ENCODE results near the gene ARMH1.

ARMH1 gene

GRCh38 chr1:44700573-44700972, 26.1 kb downstream of the ARMH1 start:
- no peaks in the 10 kb centered on the region for H3K9me3 ChIP-seq (ENCODE audit: insufficient read depth, low read depth, low read length)
- H3K9ac ChIP-seq (ENCODE audit: low read depth, low read length): no peak overlapping the region
- H3K4me3 ChIP-seq (ENCODE audit: low read length): no peak overlapping the region
- 100% methylated on average over 1 of the region's 1 CpG for WGBS
- no peaks in the 10 kb centered on the region for H3K36me3 ChIP-seq (ENCODE audit: insufficient read depth, low read length)
- H3K27ac ChIP-seq (ENCODE audit: low read depth, low read length): no peak overlapping the region
- H3K4me1 ChIP-seq (ENCODE audit: insufficient read depth, low read length): no peaks in the 10 kb centered on the region
- H3K27me3 ChIP-seq (ENCODE audit: insufficient read depth, low read length): no peaks in the 10 kb centered on the region

GRCh38 chr1:44701141-44701573, 26.6 kb downstream of the ARMH1 start:
- WGBS: 90% methylated on average over 7 of the region's 7 CpGs
- no peak overlapping the region for H3K9ac ChIP-seq (ENCODE audit: low read depth, low read length)
- H3K9me3 ChIP-seq (ENCODE audit: insufficient read depth, low read depth, low read length): no peaks in the 10 kb centered on the region
- H3K4me3 ChIP-seq (ENCODE audit: low read length): no peak overlapping the region
- H3K27ac ChIP-seq (ENCODE audit: low read depth, low read length): no peak overlapping the region
- H3K4me1 ChIP-seq (ENCODE audit: insufficient read depth, low read length): no peaks in the 10 kb centered on the region
- no peaks in the 10 kb centered on the region for H3K36me3 ChIP-seq (ENCODE audit: insufficient read depth, low read length)
- H3K27me3 ChIP-seq (ENCODE audit: insufficient read depth, low read length): no peaks in the 10 kb centered on the region

GRCh38 chr1:44705470-44705869, 31.0 kb downstream of the ARMH1 start:
- H3K9me3 ChIP-seq (ENCODE audit: insufficient read depth, low read depth, low read length): no peaks in the 10 kb centered on the region
- 88% methylated on average over 4 of the region's 6 CpGs for WGBS
- 0 out of 2 replicates have a peak, but pooled peaks cover 2% of the 10 kb centered on the region for H3K4me1 ChIP-seq (ENCODE audit: insufficient read depth, low read length)
- H3K27me3 ChIP-seq (ENCODE audit: insufficient read depth, low read length): no peaks in the 10 kb centered on the region
- no peak overlapping the region for H3K9ac ChIP-seq (ENCODE audit: low read depth, low read length)
- H3K36me3 ChIP-seq (ENCODE audit: insufficient read depth, low read length): no peaks in the 10 kb centered on the region
- no peak overlapping the region for H3K4me3 ChIP-seq (ENCODE audit: low read length)
- no peak overlapping the region for H3K27ac ChIP-seq (ENCODE audit: low read depth, low read length)

GRCh38 chr1:44705938-44706337, 31.4 kb downstream of the ARMH1 start:
- 79% methylated on average over 2 of the region's 2 CpGs for WGBS
- H3K4me1 ChIP-seq (ENCODE audit: insufficient read depth, low read length): 0 out of 2 replicates have a peak, but pooled peaks cover 2% of the 10 kb centered on the region
- H3K27ac ChIP-seq (ENCODE audit: low read depth, low read length): no peak overlapping the region
- H3K9me3 ChIP-seq (ENCODE audit: insufficient read depth, low read depth, low read length): no peaks in the 10 kb centered on the region
- no peaks in the 10 kb centered on the region for H3K36me3 ChIP-seq (ENCODE audit: insufficient read depth, low read length)
- no peak overlapping the region for H3K9ac ChIP-seq (ENCODE audit: low read depth, low read length)
- H3K4me3 ChIP-seq (ENCODE audit: low read length): no peak overlapping the region
- H3K27me3 ChIP-seq (ENCODE audit: insufficient read depth, low read length): no peaks in the 10 kb centered on the region

- no peak overlapping the region for H3K4me3 ChIP-seq (ENCODE audit: low read length)
- no peaks in the 10 kb centered on the region for H3K27me3 ChIP-seq (ENCODE audit: insufficient read depth, low read length)
- H3K9ac ChIP-seq (ENCODE audit: low read depth, low read length): no peak overlapping the region
- H3K27ac ChIP-seq (ENCODE audit: low read depth, low read length): no peak overlapping the region
- WGBS: 93% methylated on average over 5 of the region's 6 CpGs
- no peaks in the 10 kb centered on the region for H3K36me3 ChIP-seq (ENCODE audit: insufficient read depth, low read length)
- 0 out of 2 replicates have a peak, but pooled peaks cover 2% of the 10 kb centered on the region for H3K4me1 ChIP-seq (ENCODE audit: insufficient read depth, low read length)
- no peaks in the 10 kb centered on the region for H3K9me3 ChIP-seq (ENCODE audit: insufficient read depth, low read depth, low read length)
Measured at GRCh38 chr1:44707112-44707881, 32.8 kb downstream of the ARMH1 start.

GRCh38 chr1:44707959-44708831, 33.7 kb downstream of the ARMH1 start:
- H3K9ac ChIP-seq (ENCODE audit: low read depth, low read length): no peak overlapping the region
- 0 out of 2 replicates have a peak, but pooled peaks cover 2% of the 10 kb centered on the region for H3K4me1 ChIP-seq (ENCODE audit: insufficient read depth, low read length)
- 66% methylated on average over 13 of the region's 15 CpGs for WGBS
- H3K4me3 ChIP-seq (ENCODE audit: low read length): no peak overlapping the region
- H3K27ac ChIP-seq (ENCODE audit: low read depth, low read length): no peak overlapping the region
- H3K36me3 ChIP-seq (ENCODE audit: insufficient read depth, low read length): no peaks in the 10 kb centered on the region
- H3K27me3 ChIP-seq (ENCODE audit: insufficient read depth, low read length): no peaks in the 10 kb centered on the region
- no peaks in the 10 kb centered on the region for H3K9me3 ChIP-seq (ENCODE audit: insufficient read depth, low read depth, low read length)

GRCh38 chr1:44713321-44713781, 38.8 kb downstream of the ARMH1 start:
- H3K9ac ChIP-seq (ENCODE audit: low read depth, low read length): no peak overlapping the region
- no peak overlapping the region for H3K4me3 ChIP-seq (ENCODE audit: low read length)
- no peaks in the 10 kb centered on the region for H3K36me3 ChIP-seq (ENCODE audit: insufficient read depth, low read length)
- no peaks in the 10 kb centered on the region for H3K4me1 ChIP-seq (ENCODE audit: insufficient read depth, low read length)
- 84% methylated on average over 6 of the region's 6 CpGs for WGBS
- no peaks in the 10 kb centered on the region for H3K27me3 ChIP-seq (ENCODE audit: insufficient read depth, low read length)
- no peaks in the 10 kb centered on the region for H3K9me3 ChIP-seq (ENCODE audit: insufficient read depth, low read depth, low read length)
- no peak overlapping the region for H3K27ac ChIP-seq (ENCODE audit: low read depth, low read length)

- Histone ChIP-seq H3K9me3 (ENCODE audit: insufficient read depth, low read depth, low read length) (no peaks in the 10 kb centered on the region), H3K27ac (ENCODE audit: low read depth, low read length) (no peak overlapping the region), H3K4me1 (ENCODE audit: insufficient read depth, low read length) (no peaks in the 10 kb centered on the region), H3K36me3 (ENCODE audit: insufficient read depth, low read length) (no peaks in the 10 kb centered on the region), H3K27me3 (ENCODE audit: insufficient read depth, low read length) (no peaks in the 10 kb centered on the region), H3K4me3 (ENCODE audit: low read length) (no peak overlapping the region), H3K9ac (ENCODE audit: low read depth, low read length) (no peak overlapping the region)
- WGBS: 92% methylated on average over 7 of the region's 7 CpGs
Measured at GRCh38 chr1:44714532-44714931, 40.0 kb downstream of the ARMH1 start.

GRCh38 chr1:44714944-44715571, 40.5 kb downstream of the ARMH1 start:
- Histone ChIP-seq H3K4me3 (ENCODE audit: low read length) (no peak overlapping the region), H3K9me3 (ENCODE audit: insufficient read depth, low read depth, low read length) (no peaks in the 10 kb centered on the region), H3K27me3 (ENCODE audit: insufficient read depth, low read length) (no peaks in the 10 kb centered on the region), H3K27ac (ENCODE audit: low read depth, low read length) (no peak overlapping the region), H3K4me1 (ENCODE audit: insufficient read depth, low read length) (no peaks in the 10 kb centered on the region), H3K9ac (ENCODE audit: low read depth, low read length) (no peak overlapping the region), H3K36me3 (ENCODE audit: insufficient read depth, low read length) (no peaks in the 10 kb centered on the region)
- 23% methylated on average over 9 of the region's 9 CpGs for WGBS

GRCh38 chr1:44717156-44717555, 42.6 kb downstream of the ARMH1 start:
- no peaks in the 10 kb centered on the region for H3K36me3 ChIP-seq (ENCODE audit: insufficient read depth, low read length)
- H3K4me3 ChIP-seq (ENCODE audit: low read length): no peak overlapping the region
- H3K9ac ChIP-seq (ENCODE audit: low read depth, low read length): no peak overlapping the region
- H3K4me1 ChIP-seq (ENCODE audit: insufficient read depth, low read length): no peaks in the 10 kb centered on the region
- H3K27ac ChIP-seq (ENCODE audit: low read depth, low read length): no peak overlapping the region
- no peaks in the 10 kb centered on the region for H3K9me3 ChIP-seq (ENCODE audit: insufficient read depth, low read depth, low read length)
- no peaks in the 10 kb centered on the region for H3K27me3 ChIP-seq (ENCODE audit: insufficient read depth, low read length)
- WGBS: 94% methylated on average over 4 of the region's 4 CpGs

GRCh38 chr1:44717653-44718052, 43.1 kb downstream of the ARMH1 start:
- Histone ChIP-seq H3K27me3 (ENCODE audit: insufficient read depth, low read length) (no peaks in the 10 kb centered on the region), H3K9me3 (ENCODE audit: insufficient read depth, low read depth, low read length) (no peaks in the 10 kb centered on the region), H3K27ac (ENCODE audit: low read depth, low read length) (no peak overlapping the region), H3K4me1 (ENCODE audit: insufficient read depth, low read length) (no peaks in the 10 kb centered on the region), H3K36me3 (ENCODE audit: insufficient read depth, low read length) (no peaks in the 10 kb centered on the region), H3K4me3 (ENCODE audit: low read length) (no peak overlapping the region), H3K9ac (ENCODE audit: low read depth, low read length) (no peak overlapping the region)
- 86% methylated on average over 1 of the region's 1 CpG for WGBS

Measured in HUES64 (cell line).